ENCODE measurements around the gene PPIA. TPM values are rescaled to one million over a fixed set of nuclear protein-coding genes. Genes with fewer than 3 reads are reported as not detected.

The PPIA gene
- total RNA-seq, 1 experiment from 2014 or later: 2,465 TPM

DNA sequence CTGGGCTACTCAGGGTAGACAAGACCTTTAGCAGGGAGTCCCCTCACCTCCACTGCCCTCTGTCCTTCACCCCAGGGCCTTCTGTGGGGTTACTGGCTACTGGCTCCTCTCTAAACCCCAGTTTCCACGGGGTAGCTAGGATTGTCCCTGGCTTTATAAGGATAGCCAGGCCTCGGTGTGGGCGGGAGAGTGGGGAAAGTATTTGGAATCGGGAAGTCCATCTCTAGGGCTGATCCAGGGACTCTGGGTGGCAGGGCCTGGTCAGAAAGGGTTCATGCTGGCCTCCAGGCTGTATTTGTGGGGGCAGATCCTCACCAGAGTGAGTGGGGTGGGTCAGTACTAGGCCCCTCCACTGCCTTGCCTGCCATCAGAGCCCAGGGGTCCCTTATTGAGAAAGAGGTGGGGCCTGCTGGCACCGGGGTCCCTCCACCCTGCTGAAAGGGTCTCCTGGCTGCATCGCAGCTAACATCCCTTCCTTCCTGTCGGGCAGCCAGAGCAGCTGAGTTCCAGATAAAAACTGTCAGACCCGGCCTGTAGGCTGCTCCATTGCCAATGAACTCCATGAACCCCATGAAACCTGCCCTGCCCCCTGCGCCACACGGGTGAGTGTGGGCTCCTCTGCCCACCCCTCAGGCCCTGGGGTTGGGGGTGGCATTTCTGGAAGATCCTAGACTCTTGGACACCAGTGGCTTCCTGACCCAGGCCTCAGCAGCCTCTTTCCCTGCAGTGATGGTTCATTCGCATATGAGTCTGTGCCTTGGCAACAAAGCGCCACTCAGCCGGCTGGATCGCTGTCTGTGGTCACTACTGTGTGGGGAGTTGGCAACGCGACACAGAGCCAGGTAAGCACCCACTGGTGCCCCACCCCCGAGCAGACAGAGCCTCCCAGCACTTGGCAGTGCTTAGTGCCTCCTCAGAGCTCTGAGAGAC, 40.5 kb upstream of the PPIA start (continued):
- TF ChIP-seq KAT7 (CRISPR knock-in tag; IDR thresholded peaks at IDR 0.05; ENCODE audit: borderline replicate concordance) (no peak), SOX15 (CRISPR knock-in tag; IDR thresholded peaks at IDR 0.05) (no peak), RORB (CRISPR knock-in tag; IDR thresholded peaks at IDR 0.05) (no peak)

DNA sequence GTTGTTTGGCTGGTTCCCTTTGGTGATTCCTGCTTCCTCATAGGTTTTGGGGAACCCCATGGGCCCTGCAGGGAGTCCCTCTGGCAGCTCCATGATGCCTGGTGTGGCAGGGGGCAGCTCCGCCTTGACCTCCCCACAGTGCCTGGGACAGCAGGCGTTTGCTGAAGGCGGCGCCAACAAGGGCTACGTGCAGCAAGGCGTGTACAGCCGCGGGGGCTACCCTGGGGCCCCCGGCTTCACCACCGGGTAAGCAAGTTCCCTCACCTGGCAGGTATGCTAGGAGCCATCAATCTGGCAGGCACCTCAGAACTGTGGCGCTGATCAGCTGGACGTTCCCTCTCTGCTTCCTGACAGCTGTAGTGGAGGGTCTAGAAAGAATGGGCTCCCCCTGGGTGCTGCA, 39.6 kb upstream of the PPIA start:
- no peak for ATAC-seq
- Mint-ChIP-seq H3K4me3 (no peak overlapping the region), H3K4me1 (peaks cover 21% of the 10 kb centered on the region), H3K9me3 (no peaks in the 10 kb centered on the region), H3K27ac (no peak overlapping the region), H3K27me3 (ENCODE audit: low read depth) (no peaks in the 10 kb centered on the region), H3K36me3 (peaks cover 17% of the 10 kb centered on the region)
- ChIA-PET POLR2A (no interaction called here), CTCF (no interaction called here)
- DNase-seq (ENCODE audit: low spot score): no peak
- TF ChIP-seq ZNF281 (CRISPR knock-in tag; IDR thresholded peaks at IDR 0.05): no peak
- TF ChIP-seq TEAD1 (CRISPR knock-in tag; IDR thresholded peaks at IDR 0.05): no peak
- TF ChIP-seq JAZF1 (CRISPR knock-in tag; IDR thresholded peaks at IDR 0.05): no peak
- no peak for TF ChIP-seq GABPB1 (CRISPR knock-in tag; IDR thresholded peaks at IDR 0.05)
- TF ChIP-seq, protein P1, sequence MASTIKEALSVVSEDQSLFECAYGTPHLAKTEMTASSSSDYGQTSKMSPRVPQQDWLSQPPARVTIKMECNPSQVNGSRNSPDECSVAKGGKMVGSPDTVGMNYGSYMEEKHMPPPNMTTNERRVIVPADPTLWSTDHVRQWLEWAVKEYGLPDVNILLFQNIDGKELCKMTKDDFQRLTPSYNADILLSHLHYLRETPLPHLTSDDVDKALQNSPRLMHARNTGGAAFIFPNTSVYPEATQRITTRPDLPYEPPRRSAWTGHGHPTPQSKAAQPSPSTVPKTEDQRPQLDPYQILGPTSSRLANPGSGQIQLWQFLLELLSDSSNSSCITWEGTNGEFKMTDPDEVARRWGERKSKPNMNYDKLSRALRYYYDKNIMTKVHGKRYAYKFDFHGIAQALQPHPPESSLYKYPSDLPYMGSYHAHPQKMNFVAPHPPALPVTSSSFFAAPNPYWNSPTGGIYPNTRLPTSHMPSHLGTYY (CRISPR knock-in tag; IDR thresholded peaks at IDR 0.05): no peak
- TF ChIP-seq FOXK1 (CRISPR knock-in tag; IDR thresholded peaks at IDR 0.05): no peak
- TF ChIP-seq RORB (CRISPR knock-in tag; IDR thresholded peaks at IDR 0.05): no peak

- Mint-ChIP-seq H3K4me3 (no peak overlapping the region), H3K9me3 (no peaks in the 10 kb centered on the region), H3K4me1 (peaks cover 20% of the 10 kb centered on the region), H3K27ac (no peak overlapping the region), H3K36me3 (peaks cover 19% of the 10 kb centered on the region), H3K27me3 (ENCODE audit: low read depth) (no peaks in the 10 kb centered on the region)
- POLR2A ChIA-PET: no interaction called here
- TF ChIP-seq, protein P2, sequence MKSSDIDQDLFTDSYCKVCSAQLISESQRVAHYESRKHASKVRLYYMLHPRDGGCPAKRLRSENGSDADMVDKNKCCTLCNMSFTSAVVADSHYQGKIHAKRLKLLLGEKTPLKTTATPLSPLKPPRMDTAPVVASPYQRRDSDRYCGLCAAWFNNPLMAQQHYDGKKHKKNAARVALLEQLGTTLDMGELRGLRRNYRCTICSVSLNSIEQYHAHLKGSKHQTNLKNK (CRISPR knock-in tag; IDR thresholded peaks at IDR 0.05): no peak
- TF ChIP-seq SMAD3 (CRISPR knock-in tag; IDR thresholded peaks at IDR 0.05; ENCODE audit: borderline replicate concordance) (no peak), TCF7 (CRISPR knock-in tag; IDR thresholded peaks at IDR 0.05; ENCODE audit: low read depth) (no peak), ZNF138 (CRISPR knock-in tag; conservative IDR thresholded peaks at IDR 0.05) (no peak)
- no peak for DNase-seq (ENCODE audit: low spot score)
- no peak for ATAC-seq
- CTCF ChIA-PET: no interaction called here
Observed at GRCh38 chr7:44757311-44757710, 39.2 kb upstream of the PPIA start.

DNA sequence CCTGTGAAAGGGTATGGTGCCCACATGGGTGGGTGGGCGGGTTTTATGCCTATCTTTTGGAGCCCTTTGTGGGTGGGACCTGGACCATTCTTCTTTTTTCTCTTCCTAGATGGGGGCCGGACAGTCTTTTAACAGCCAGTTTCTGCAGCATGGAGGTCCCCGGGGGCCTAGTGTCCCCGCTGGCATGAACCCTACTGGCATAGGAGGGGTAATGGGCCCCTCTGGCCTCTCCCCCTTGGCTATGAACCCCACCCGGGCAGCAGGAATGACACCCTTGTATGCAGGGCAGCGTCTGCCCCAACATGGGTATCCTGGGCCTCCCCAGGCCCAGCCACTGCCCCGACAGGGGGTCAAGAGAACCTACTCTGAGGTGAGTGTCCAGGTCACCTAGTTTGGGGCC, 38.7 kb upstream of the PPIA start:
- Mint-ChIP-seq H3K9me3 (no peaks in the 10 kb centered on the region), H3K27me3 (ENCODE audit: low read depth) (no peaks in the 10 kb centered on the region), H3K36me3 (peaks cover 20% of the 10 kb centered on the region), H3K4me3 (no peak overlapping the region), H3K27ac (no peak overlapping the region), H3K4me1 (peaks cover 18% of the 10 kb centered on the region)
- DNase-seq (ENCODE audit: low spot score) (no peak), ATAC-seq (no peak)
- ChIA-PET CTCF (no interaction called here), POLR2A (no interaction called here)
- TF ChIP-seq ELF4 (CRISPR knock-in tag; IDR thresholded peaks at IDR 0.05; ENCODE audit: low read depth) (no peak), EMX1 (CRISPR knock-in tag; IDR thresholded peaks at IDR 0.05) (no peak), NR1H2 (CRISPR knock-in tag; IDR thresholded peaks at IDR 0.05) (no peak), KAT7 (CRISPR knock-in tag; IDR thresholded peaks at IDR 0.05; ENCODE audit: borderline replicate concordance) (no peak), ZNF416 (CRISPR knock-in tag; IDR thresholded peaks at IDR 0.05) (no peak), ZNF317 (CRISPR knock-in tag; IDR thresholded peaks at IDR 0.05; ENCODE audit: borderline replicate concordance, low read depth) (no peak), JAZF1 (CRISPR knock-in tag; IDR thresholded peaks at IDR 0.05) (no peak), AR (CRISPR knock-in tag; IDR thresholded peaks at IDR 0.05) (no peak)
- TF ChIP-seq, protein P1 (CRISPR knock-in tag; IDR thresholded peaks at IDR 0.05): no peak
- TF ChIP-seq, protein P3, sequence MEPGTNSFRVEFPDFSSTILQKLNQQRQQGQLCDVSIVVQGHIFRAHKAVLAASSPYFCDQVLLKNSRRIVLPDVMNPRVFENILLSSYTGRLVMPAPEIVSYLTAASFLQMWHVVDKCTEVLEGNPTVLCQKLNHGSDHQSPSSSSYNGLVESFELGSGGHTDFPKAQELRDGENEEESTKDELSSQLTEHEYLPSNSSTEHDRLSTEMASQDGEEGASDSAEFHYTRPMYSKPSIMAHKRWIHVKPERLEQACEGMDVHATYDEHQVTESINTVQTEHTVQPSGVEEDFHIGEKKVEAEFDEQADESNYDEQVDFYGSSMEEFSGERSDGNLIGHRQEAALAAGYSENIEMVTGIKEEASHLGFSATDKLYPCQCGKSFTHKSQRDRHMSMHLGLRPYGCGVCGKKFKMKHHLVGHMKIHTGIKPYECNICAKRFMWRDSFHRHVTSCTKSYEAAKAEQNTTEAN (CRISPR knock-in tag; IDR thresholded peaks at IDR 0.05): no peak

Measured in WTC11 (cell line).